NB4 (cell line): ENCODE measurements around the gene EIF2B2.

Experiments used
- DNase-seq: peaks from one replicate; pipeline ENCODE4 v3.0.0; 2010; ENCODE audit warnings: low read depth
- H3K4me3 ChIP-seq: one replicate; pipeline ENCODE4 v1.5.1; 2011; ENCODE audit warnings: mild to moderate bottlenecking, low read depth, low read length, moderate library complexity
- MAX ChIP-seq: IDR thresholded peaks from 2 replicates; pipeline ENCODE4 v1.6.1; 2011; ENCODE audit warnings: low read depth, low read length
- MYC ChIP-seq: IDR thresholded peaks from 2 replicates; pipeline ENCODE4 v1.6.1; 2011; ENCODE audit warnings: low read depth, low read length
- POLR2A ChIP-seq: IDR thresholded peaks from 2 replicates; pipeline ENCODE4 v1.6.1; 2011; ENCODE audit warnings: mild to moderate bottlenecking; ENCODE audit not compliant: insufficient read length; ENCODE audit errors: extremely low read depth
- TF ChIP-seq, protein P1 (sequence below): IDR thresholded peaks from one replicate; pipeline ENCODE4 v1.5.1; 2012; ENCODE audit warnings: low read depth, low read length

The EIF2B2 gene

GRCh38 chr14:74976264-74977113 is 26.2 kb upstream of the EIF2B2 start:
- TF ChIP-seq, protein P1, sequence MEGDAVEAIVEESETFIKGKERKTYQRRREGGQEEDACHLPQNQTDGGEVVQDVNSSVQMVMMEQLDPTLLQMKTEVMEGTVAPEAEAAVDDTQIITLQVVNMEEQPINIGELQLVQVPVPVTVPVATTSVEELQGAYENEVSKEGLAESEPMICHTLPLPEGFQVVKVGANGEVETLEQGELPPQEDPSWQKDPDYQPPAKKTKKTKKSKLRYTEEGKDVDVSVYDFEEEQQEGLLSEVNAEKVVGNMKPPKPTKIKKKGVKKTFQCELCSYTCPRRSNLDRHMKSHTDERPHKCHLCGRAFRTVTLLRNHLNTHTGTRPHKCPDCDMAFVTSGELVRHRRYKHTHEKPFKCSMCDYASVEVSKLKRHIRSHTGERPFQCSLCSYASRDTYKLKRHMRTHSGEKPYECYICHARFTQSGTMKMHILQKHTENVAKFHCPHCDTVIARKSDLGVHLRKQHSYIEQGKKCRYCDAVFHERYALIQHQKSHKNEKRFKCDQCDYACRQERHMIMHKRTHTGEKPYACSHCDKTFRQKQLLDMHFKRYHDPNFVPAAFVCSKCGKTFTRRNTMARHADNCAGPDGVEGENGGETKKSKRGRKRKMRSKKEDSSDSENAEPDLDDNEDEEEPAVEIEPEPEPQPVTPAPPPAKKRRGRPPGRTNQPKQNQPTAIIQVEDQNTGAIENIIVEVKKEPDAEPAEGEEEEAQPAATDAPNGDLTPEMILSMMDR = no peak
- TF ChIP-seq MAX (no peak), MYC (no peak), POLR2A (no peak)
- no peak overlapping the region for H3K4me3 ChIP-seq
- DNase-seq = no peak

GRCh38 chr14:74977164-74977900 is 25.4 kb upstream of the EIF2B2 start:
- TF ChIP-seq MYC = no peak
- TF ChIP-seq MAX = no peak
- TF ChIP-seq POLR2A = no peak
- TF ChIP-seq, protein P1 = no peak
- DNase-seq = no peak
- no peak overlapping the region for H3K4me3 ChIP-seq

DNA sequence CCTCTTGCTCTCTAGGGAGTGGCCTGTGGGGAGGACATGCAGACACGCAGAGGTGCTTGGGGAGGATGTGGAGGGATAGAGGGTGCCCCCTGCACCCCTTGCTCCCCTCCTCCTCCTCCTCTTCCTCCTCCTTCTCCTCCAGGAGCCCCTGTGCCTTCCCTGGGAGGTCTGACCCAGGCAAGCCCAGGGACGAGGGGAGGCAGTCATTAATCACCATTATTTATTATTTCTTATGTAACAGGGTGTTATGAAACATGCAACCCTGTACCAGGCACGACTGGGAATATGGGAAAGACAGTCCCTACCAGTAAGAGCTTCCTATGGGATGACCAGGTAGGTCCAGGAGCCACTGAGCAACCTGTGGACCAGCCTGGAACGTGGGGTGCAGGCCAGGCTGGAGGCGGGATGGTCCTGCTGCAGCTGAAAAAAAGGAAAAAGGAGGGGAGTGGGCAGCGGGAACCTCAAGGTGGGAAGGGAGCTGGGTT is 24.8 kb upstream of the EIF2B2 start:
- no peak for DNase-seq
- H3K4me3 ChIP-seq = no peak overlapping the region
- TF ChIP-seq MYC (no peak), MAX (no peak), POLR2A (no peak)
- TF ChIP-seq, protein P1 = no peak

- TF ChIP-seq POLR2A (no peak), MAX (no peak), MYC (no peak)
- TF ChIP-seq, protein P1 = no peak
Measured at GRCh38 chr14:74978416-74978947, 24.2 kb upstream of the EIF2B2 start.

GRCh38 chr14:74979029-74979428 is 23.7 kb upstream of the EIF2B2 start:
- H3K4me3 ChIP-seq = no peak overlapping the region
- TF ChIP-seq MAX = no peak
- TF ChIP-seq, protein P1 = no peak
- no peak for TF ChIP-seq POLR2A
- no peak for TF ChIP-seq MYC

More at GRCh38 chr14:74978416-74978947, 24.2 kb upstream of the EIF2B2 start:
- DNase-seq = no peak
- H3K4me3 ChIP-seq = no peak overlapping the region

More at GRCh38 chr14:74979029-74979428, 23.7 kb upstream of the EIF2B2 start:
- DNase-seq = no peak
